Large intestine (tissue), 3 donors: ENCODE measurements around the gene COLQ. TPM values are rescaled to one million over a fixed set of nuclear protein-coding genes. Genes with fewer than 3 reads are reported as not detected.

ENCODE experiments used
- DNase-seq, 2 donors: peaks; one replicate each; pipeline versions ENCODE4 v3.0.0 to v3.0.0-alpha.2; 2013
- H3K27ac ChIP-seq: one replicate; pipeline ENCODE4 v1.5.1; 2013; ENCODE audit warnings: low read length
- H3K27me3 ChIP-seq: 2 replicates; pipeline ENCODE4 v1.6.1; 2013; ENCODE audit warnings: low read length; ENCODE audit not compliant: control insufficient read depth, insufficient read depth
- H3K36me3 ChIP-seq: 2 replicates; pipeline ENCODE4 v1.6.1; 2013; ENCODE audit warnings: low read length; ENCODE audit not compliant: control insufficient read depth, insufficient read depth
- H3K4me1 ChIP-seq: one replicate; pipeline ENCODE4 v1.6.1; 2013; ENCODE audit warnings: low read length; ENCODE audit not compliant: control insufficient read depth, insufficient read depth
- H3K4me3 ChIP-seq: one replicate; pipeline ENCODE4 v1.5.1; 2013; ENCODE audit warnings: low read length
- H3K9me3 ChIP-seq: one replicate; pipeline ENCODE4 v1.6.1; 2013; ENCODE audit warnings: mild to moderate bottlenecking, low read depth, low read length, moderate library complexity; ENCODE audit not compliant: control insufficient read depth
- WGBS: methylation state at CpG from one replicate; pipeline ENCODE4 v1.1.5; 2013; ENCODE audit warnings: low lambda C conversion rate; ENCODE audit not compliant: insufficient coverage; 5-methylcytosine and 5-hydroxymethylcytosine counted together
- polyA plus RNA-seq: library from polyadenylated mRNA; unstranded; fragments of 120-200 nt; gene quantifications from one replicate; pipeline ENCODE4 v1.2.1, GENCODE V29; 2013

COLQ gene
- polyA plus RNA-seq, 1 donor, result 4.7 TPM

GRCh38 chr3:15449489-15450224, 71.8 kb downstream of the COLQ start:
- DNase-seq, result no peak
- H3K4me3 ChIP-seq, result no peak overlapping the region
- H3K9me3 ChIP-seq, result no peaks in the 10 kb centered on the region
- no CpG with 5 or more reads among the region's 3 CpGs for WGBS
- H3K4me1 ChIP-seq, result no peaks in the 10 kb centered on the region
- H3K36me3 ChIP-seq, result peaks cover 6% of the 10 kb centered on the region
- H3K27ac ChIP-seq, result no peak overlapping the region
- H3K27me3 ChIP-seq, result no peaks in the 10 kb centered on the region

DNA sequence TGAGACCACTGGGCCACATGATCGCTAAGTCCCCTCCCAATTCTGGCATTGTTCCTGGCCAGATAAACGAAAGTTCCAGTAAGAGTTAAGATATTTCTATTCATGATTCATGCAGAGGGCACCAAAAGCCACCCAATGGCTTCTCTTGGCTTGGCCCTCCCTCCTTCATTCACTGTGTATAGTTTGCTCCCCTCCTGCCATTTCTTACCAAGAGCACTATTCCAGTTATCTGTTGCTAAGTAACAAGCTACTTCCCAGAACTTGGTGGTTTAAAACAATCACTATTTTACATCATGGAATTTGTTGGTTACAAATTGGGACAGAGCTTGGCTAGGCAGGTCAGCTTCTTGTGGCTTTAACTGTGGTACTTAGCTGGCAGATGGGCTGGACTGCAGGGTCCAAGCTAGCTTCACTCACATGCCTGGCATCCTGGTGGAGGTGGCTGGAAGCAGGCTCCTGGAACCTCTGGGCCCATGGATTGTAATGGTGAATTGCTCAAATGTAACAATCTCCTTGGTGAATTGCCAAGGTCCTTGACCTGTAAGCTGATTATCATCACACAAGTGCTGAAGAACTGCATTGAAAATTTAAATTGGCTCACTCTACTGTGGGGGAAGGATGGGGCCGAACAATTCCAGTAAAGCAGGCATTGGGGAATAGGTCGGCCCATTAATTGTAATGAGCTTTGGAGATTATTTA, 77.5 kb downstream of the COLQ start:
- peaks cover 39% of the 10 kb centered on the region for H3K36me3 ChIP-seq
- no peak overlapping the region for H3K27ac ChIP-seq
- no peaks in the 10 kb centered on the region for H3K9me3 ChIP-seq
- no CpG with 5 or more reads among the region's 4 CpGs for WGBS
- no peak overlapping the region for H3K4me3 ChIP-seq
- DNase-seq, result no peak
- H3K4me1 ChIP-seq, result no peaks in the 10 kb centered on the region
- no peaks in the 10 kb centered on the region for H3K27me3 ChIP-seq

GRCh38 chr3:15440891-15441290, 80.6 kb downstream of the COLQ start:
- Histone ChIP-seq H3K4me1 (no peaks in the 10 kb centered on the region), H3K36me3 (peaks cover 66% of the 10 kb centered on the region), H3K4me3 (no peak overlapping the region), H3K9me3 (no peaks in the 10 kb centered on the region), H3K27ac (no peak overlapping the region), H3K27me3 (no peaks in the 10 kb centered on the region)
- no peak for DNase-seq
- 100% methylated on average over 1 of the region's 4 CpGs for WGBS

GRCh38 chr3:15439476-15439875, 82.0 kb downstream of the COLQ start:
- no peaks in the 10 kb centered on the region for H3K4me1 ChIP-seq
- H3K27me3 ChIP-seq, result no peaks in the 10 kb centered on the region
- no peak for DNase-seq
- no peaks in the 10 kb centered on the region for H3K9me3 ChIP-seq
- no peak overlapping the region for H3K4me3 ChIP-seq
- no peak overlapping the region for H3K27ac ChIP-seq
- peaks cover 79% of the 10 kb centered on the region for H3K36me3 ChIP-seq

DNA sequence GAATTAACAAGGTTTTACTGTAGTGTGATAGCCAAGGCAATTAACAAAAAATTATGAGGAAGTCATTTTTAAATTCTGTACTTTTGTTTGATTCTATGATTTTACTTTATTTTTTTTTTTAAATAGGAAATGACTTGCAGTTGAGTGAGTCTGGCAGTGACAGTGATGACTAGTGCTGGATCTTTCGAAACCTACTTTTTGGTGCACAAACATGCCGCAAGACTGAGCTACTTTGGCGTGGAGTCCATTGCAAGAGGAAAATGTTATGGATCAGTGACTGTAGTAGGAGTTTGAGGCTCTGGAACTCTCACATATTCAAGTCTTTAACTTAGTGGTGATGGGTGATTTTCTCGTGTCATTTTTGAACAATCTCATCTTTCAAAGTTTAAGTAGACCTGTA, 82.5 kb downstream of the COLQ start:
- Histone ChIP-seq H3K4me1 (no peaks in the 10 kb centered on the region), H3K27ac (no peak overlapping the region), H3K9me3 (no peaks in the 10 kb centered on the region), H3K27me3 (no peaks in the 10 kb centered on the region), H3K4me3 (no peak overlapping the region), H3K36me3 (peaks cover 84% of the 10 kb centered on the region)
- WGBS, result no CpG with 5 or more reads among the region's 4 CpGs
- no peak for DNase-seq

DNA sequence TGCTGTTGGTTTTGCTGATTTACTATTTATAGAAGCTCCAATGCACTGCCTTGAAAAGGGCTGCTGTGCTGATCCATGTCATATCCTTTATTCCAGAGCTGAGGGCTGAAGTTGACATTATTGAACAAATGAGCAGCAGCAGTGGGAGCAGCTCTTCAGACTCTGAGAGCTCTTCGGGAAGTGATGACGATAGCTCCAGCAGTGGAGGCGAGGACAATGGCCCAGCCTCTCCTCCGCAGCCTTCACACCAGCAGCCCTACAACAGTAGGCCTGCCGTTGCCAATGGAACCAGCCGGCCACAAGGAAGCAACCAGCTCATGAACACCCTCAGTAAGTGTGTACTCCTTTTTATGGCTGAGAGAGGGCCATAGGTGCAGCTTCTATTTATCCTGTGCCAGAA, 85.3 kb downstream of the COLQ start:
- no peak overlapping the region for H3K4me3 ChIP-seq
- H3K27me3 ChIP-seq, result no peaks in the 10 kb centered on the region
- H3K4me1 ChIP-seq, result no peaks in the 10 kb centered on the region
- no peak for DNase-seq
- 100% methylated on average over 2 of the region's 6 CpGs for WGBS
- H3K27ac ChIP-seq, result no peak overlapping the region
- H3K36me3 ChIP-seq, result peaks cover 87% of the 10 kb centered on the region
- H3K9me3 ChIP-seq, result no peaks in the 10 kb centered on the region

GRCh38 chr3:15434756-15435155, 86.8 kb downstream of the COLQ start:
- H3K27me3 ChIP-seq, result no peaks in the 10 kb centered on the region
- H3K4me3 ChIP-seq, result no peak overlapping the region

DNA sequence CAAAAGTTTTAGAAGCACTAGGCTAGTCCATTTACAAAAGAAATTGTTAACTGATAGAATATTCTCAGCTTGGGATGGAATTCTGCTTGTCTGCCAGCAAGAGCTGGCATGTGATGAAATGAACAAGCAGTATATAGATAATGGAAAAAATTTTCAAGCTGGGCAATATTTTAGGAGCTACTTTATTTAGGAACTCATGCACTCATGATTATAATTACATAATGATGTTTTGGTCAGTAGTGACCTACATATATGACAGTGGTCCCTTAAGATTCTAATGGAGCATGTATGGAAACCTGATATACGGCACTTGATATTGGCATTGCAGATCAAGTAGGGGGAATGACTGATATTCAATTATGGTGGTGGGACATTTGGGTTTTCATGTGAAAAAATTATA, 88.0 kb downstream of the COLQ start:
- peaks cover 67% of the 10 kb centered on the region for H3K36me3 ChIP-seq
- H3K4me1 ChIP-seq, result no peaks in the 10 kb centered on the region
- no CpG with 5 or more reads among the region's 1 CpG for WGBS
- no peak overlapping the region for H3K27ac ChIP-seq
- no peak for DNase-seq
- H3K4me3 ChIP-seq, result no peak overlapping the region
- H3K9me3 ChIP-seq, result no peaks in the 10 kb centered on the region
- no peaks in the 10 kb centered on the region for H3K27me3 ChIP-seq

More at GRCh38 chr3:15434756-15435155, 86.8 kb downstream of the COLQ start:
- no peak overlapping the region for H3K27ac ChIP-seq
- DNase-seq, result no peak
- no CpG with 5 or more reads among the region's 4 CpGs for WGBS
- no peaks in the 10 kb centered on the region for H3K9me3 ChIP-seq
- H3K4me1 ChIP-seq, result no peaks in the 10 kb centered on the region
- H3K36me3 ChIP-seq, result peaks cover 79% of the 10 kb centered on the region

- Histone ChIP-seq H3K9me3 (no peaks in the 10 kb centered on the region), H3K36me3 (peaks cover 48% of the 10 kb centered on the region), H3K27ac (no peak overlapping the region), H3K27me3 (no peaks in the 10 kb centered on the region), H3K4me1 (no peaks in the 10 kb centered on the region), H3K4me3 (no peak overlapping the region)
- DNase-seq, result no peak
- 100% methylated on average over 1 of the region's 3 CpGs for WGBS
Measured at GRCh38 chr3:15431256-15431837, 90.2 kb downstream of the COLQ start.

DNA sequence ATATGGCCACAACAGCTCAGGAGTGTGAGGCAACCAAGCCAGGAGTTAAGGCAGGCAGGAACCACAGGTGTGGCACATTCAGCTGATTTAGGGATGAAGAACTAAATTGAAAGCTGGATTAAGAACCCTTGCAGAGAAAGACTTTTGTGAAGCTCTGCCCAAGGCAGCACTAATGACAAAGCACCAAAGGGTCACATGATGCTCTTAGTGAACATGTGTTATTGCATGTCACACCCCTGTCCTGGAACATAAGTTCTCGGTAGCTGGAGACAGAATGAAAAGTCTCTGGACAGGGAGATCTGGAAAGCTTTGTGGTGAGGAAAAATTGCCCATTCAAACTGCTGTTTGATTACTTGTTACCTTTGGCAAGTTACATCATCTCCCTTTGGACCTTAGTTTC, 90.9 kb downstream of the COLQ start:
- no peak overlapping the region for H3K4me3 ChIP-seq
- H3K4me1 ChIP-seq, result no peaks in the 10 kb centered on the region
- peaks cover 42% of the 10 kb centered on the region for H3K36me3 ChIP-seq
- no peaks in the 10 kb centered on the region for H3K9me3 ChIP-seq
- WGBS, result 40% methylated on average over 1 of the region's 1 CpG
- no peaks in the 10 kb centered on the region for H3K27me3 ChIP-seq
- no peak overlapping the region for H3K27ac ChIP-seq
- DNase-seq, result no peak
